Thyroid gland (tissue), 4 donors: ENCODE data around the gene AIRE. TPM values are rescaled to one million over a fixed set of nuclear protein-coding genes. Genes with fewer than 3 reads are reported as not detected.

Experiments
- DNase-seq, 2 donors: peaks; one replicate each; pipeline ENCODE4 v3.0.0-alpha.2; 2019
- H3K27ac ChIP-seq, 3 donors: fragments of 200-600 bp; sonication (generic); 1 replicate in 2 of 3; 2 replicates in 1 of 3; pipeline ENCODE4 v1.5.1; 2016 to 2019; ENCODE audit warnings: mild to moderate bottlenecking in 1 of 3, moderate library complexity in 1 of 3
- H3K27me3 ChIP-seq: fragments of 200-600 bp; sonication (generic); one replicate; pipeline ENCODE4 v1.5.1; 2019
- H3K36me3 ChIP-seq, 2 donors: fragments of 200-600 bp; sonication (generic); one replicate each; pipeline ENCODE4 v1.5.1; 2016 to 2019
- H3K4me1 ChIP-seq, 2 donors: fragments of 200-600 bp; sonication (generic); one replicate each; pipeline ENCODE4 v1.5.1; 2017 to 2019
- H3K4me3 ChIP-seq, 3 donors: fragments of 200-600 bp; sonication (generic); replicated peaks in 1 of 3; 1 replicate in 2 of 3; 2 replicates in 1 of 3; pipeline ENCODE4 v1.5.1; 2016; ENCODE audit warnings: mild to moderate bottlenecking in 1 of 3
- H3K9me3 ChIP-seq: fragments of 200-600 bp; sonication (generic); one replicate; pipeline ENCODE4 v1.5.1; 2017
- POLR2A ChIP-seq, 2 donors: fragments of 450-650 bp; IDR thresholded peaks; one replicate each; pipeline ENCODE4 v1.6.1; 2017; ENCODE audit warnings: antibody characterized with exemption in 2 of 2, mild to moderate bottlenecking in 2 of 2, moderate library complexity in 1 of 2
- WGBS, 2 donors: methylation state at CpG; one replicate each; pipeline ENCODE4 v1.1.5; 2017; 5-methylcytosine and 5-hydroxymethylcytosine counted together
- intact Hi-C: fragments of 100-400 bp; cut with DNase I; formaldehyde crosslinking; loops from one replicate; pipeline ENCODE4 v1.15.1; 2023
- total RNA-seq, 4 donors: library from RNA; depleted of rRNA; stranded (reverse); fragments of >200 nt; gene quantifications; one replicate each; pipeline ENCODE4 v1.2.3, GENCODE V29; 2016
- TF ChIP-seq, protein P1 (sequence below), 6 experiments: fragments of 200-600 bp in 3 of 6; fragments of 450-650 bp in 3 of 6; sonication (generic) in 3 of 6; IDR thresholded peaks; one replicate each; pipeline ENCODE4 v1.5.1; 2016 to 2019; ENCODE audit warnings: antibody characterized with exemption in 6 of 6, mild to moderate bottlenecking in 2 of 6, inconsistent platforms in 1 of 6, moderate library complexity in 1 of 6

AIRE gene
- total RNA-seq, 4 donors from 2014 or later = 0.13 TPM; not detected in 3

DNA sequence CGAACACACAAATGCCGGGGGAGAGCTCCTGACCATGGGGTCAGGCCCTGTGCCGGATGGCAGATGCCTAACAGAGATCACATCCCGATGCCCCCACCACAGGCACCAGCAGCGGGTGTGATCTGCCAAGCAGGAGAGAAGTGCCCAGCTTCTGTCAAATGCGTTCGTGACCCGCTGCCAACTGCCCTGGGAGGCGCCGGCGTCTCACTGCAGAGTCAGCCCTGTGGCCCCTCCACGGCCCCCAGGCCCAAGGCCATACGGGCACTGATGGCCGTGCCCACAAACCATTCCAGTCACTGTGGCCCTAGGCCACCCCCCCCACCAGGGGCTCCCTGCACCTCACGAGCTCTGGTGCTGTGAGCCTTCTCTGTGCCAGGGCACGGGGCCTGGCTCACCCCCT, 45.5 kb downstream of the AIRE start:
- Histone ChIP-seq H3K27me3 (no peaks in the 10 kb centered on the region), H3K4me1 (peaks cover 5 to 6% of the 10 kb centered on the region in 2 donors), H3K4me3 (no peak overlapping the region), H3K9me3 (no peaks in the 10 kb centered on the region), H3K36me3 (peaks cover 11 to 12% of the 10 kb centered on the region in 2 donors), H3K27ac (no peak overlapping the region)
- TF ChIP-seq, protein P1, sequence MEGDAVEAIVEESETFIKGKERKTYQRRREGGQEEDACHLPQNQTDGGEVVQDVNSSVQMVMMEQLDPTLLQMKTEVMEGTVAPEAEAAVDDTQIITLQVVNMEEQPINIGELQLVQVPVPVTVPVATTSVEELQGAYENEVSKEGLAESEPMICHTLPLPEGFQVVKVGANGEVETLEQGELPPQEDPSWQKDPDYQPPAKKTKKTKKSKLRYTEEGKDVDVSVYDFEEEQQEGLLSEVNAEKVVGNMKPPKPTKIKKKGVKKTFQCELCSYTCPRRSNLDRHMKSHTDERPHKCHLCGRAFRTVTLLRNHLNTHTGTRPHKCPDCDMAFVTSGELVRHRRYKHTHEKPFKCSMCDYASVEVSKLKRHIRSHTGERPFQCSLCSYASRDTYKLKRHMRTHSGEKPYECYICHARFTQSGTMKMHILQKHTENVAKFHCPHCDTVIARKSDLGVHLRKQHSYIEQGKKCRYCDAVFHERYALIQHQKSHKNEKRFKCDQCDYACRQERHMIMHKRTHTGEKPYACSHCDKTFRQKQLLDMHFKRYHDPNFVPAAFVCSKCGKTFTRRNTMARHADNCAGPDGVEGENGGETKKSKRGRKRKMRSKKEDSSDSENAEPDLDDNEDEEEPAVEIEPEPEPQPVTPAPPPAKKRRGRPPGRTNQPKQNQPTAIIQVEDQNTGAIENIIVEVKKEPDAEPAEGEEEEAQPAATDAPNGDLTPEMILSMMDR (IDR thresholded peaks at IDR 0.05) = no peak
- TF ChIP-seq POLR2A (IDR thresholded peaks at IDR 0.05) = no peak
- no peak for DNase-seq
- intact Hi-C loops = no loop called here
- WGBS, 2 donors = 88 to 95% methylated on average over 9 to 14 of the region's 16 CpGs

DNA sequence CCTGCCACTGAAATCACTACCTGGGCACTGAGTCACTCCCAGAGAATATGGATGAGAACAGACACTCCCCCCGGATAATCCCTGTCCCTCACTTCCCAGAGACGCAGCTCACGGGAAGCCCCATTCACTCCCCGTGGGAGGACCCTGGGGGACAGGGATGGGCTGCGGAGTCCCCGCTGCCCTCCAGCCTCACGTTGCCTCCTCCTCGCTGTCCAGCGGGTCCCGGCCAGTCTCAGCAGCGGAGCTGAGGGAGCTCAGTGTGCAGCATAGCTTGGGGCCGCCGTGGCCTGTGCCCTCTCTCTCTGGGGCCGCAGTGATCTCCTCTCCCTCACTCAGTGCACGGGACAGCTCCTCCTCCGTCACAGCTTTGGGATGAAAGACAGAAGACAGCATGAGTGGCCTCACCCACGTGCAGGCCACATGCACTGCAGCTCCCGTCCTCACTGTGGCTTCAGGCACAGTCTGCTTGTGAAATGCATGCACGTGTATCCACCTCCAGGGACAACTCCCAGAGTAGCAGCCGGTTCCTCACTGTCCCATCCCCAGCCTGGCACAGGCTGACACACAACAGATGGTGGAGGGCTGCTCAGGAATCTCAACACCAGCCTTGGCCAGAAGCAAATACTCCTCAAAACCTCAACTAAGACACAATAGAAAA, 46.1 kb downstream of the AIRE start:
- Histone ChIP-seq H3K9me3 (no peaks in the 10 kb centered on the region), H3K4me1 (peaks cover 5 to 6% of the 10 kb centered on the region in 2 donors), H3K27ac (no peak overlapping the region), H3K36me3 (peaks cover 12 to 17% of the 10 kb centered on the region in 2 donors), H3K4me3 (no peak overlapping the region), H3K27me3 (no peaks in the 10 kb centered on the region)
- 84 to 89% methylated on average over 20 of the region's 20 CpGs for WGBS, 2 donors
- DNase-seq = no peak
- intact Hi-C loops = no loop called here
- TF ChIP-seq, protein P1 (IDR thresholded peaks at IDR 0.05) = no peak
- no peak for TF ChIP-seq POLR2A (IDR thresholded peaks at IDR 0.05)

DNA sequence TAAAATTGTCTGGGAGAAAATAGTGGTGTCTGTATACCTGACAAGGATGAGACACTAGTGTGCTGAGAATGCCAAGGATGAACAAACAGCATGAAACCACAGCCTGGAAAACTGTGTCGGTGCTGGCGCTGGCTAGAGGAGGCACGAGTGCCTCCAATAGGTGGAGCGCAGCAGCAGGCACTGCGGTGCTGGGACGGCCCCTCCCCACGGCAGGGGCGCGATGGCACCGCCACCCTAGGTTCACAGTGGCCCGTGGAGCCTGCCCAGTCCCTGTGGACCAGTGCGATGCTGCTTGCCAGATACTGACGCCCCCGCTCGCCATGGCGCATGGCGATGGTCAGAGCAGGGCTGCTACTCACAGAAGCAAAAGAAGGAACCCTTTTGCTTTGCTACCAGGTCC, 46.7 kb downstream of the AIRE start:
- Histone ChIP-seq H3K36me3 (peaks cover 6 to 18% of the 10 kb centered on the region in 2 donors), H3K4me3 (no peak overlapping the region), H3K4me1 (peaks cover 5 to 6% of the 10 kb centered on the region in 2 donors), H3K9me3 (no peaks in the 10 kb centered on the region), H3K27me3 (no peaks in the 10 kb centered on the region), H3K27ac (no peak overlapping the region)
- 85 to 91% methylated on average over 10 to 17 of the region's 17 CpGs for WGBS, 2 donors
- TF ChIP-seq, protein P1 (IDR thresholded peaks at IDR 0.05) = no peak
- TF ChIP-seq POLR2A (IDR thresholded peaks at IDR 0.05) = no peak
- intact Hi-C loops = no loop called here
- DNase-seq = no peak

DNA sequence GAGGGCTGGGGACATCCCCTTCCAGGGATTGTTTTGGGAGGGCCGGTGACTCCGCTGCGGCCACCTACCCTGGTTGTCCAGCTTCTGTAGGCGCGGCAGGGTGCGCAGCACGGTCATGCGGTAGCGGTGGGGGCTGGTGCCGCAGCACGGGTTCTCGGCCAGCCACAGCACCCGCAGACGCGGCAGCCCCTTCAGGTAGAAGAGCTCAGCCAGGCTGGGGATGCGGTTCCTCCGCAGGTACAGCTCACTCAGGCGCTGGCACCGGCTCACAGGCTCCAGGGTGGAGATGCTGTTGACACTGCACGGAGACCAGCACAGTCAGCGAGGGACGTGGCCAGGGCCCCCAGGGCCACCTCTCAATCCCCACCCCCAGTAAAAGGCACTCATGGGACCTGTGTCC, 47.3 kb downstream of the AIRE start:
- Histone ChIP-seq H3K27me3 (no peaks in the 10 kb centered on the region), H3K9me3 (no peaks in the 10 kb centered on the region), H3K27ac (no peak overlapping the region), H3K4me1 (peaks cover 6 to 7% of the 10 kb centered on the region in 2 donors), H3K4me3 (no peak overlapping the region), H3K36me3 (peaks cover 5 to 17% of the 10 kb centered on the region in 2 donors)
- intact Hi-C loops = no loop called here
- 80 to 100% methylated on average over 1 to 18 of the region's 22 CpGs for WGBS, 2 donors
- DNase-seq = no peak
- no peak for TF ChIP-seq POLR2A (IDR thresholded peaks at IDR 0.05)
- TF ChIP-seq, protein P1 (IDR thresholded peaks at IDR 0.05) = no peak

DNA sequence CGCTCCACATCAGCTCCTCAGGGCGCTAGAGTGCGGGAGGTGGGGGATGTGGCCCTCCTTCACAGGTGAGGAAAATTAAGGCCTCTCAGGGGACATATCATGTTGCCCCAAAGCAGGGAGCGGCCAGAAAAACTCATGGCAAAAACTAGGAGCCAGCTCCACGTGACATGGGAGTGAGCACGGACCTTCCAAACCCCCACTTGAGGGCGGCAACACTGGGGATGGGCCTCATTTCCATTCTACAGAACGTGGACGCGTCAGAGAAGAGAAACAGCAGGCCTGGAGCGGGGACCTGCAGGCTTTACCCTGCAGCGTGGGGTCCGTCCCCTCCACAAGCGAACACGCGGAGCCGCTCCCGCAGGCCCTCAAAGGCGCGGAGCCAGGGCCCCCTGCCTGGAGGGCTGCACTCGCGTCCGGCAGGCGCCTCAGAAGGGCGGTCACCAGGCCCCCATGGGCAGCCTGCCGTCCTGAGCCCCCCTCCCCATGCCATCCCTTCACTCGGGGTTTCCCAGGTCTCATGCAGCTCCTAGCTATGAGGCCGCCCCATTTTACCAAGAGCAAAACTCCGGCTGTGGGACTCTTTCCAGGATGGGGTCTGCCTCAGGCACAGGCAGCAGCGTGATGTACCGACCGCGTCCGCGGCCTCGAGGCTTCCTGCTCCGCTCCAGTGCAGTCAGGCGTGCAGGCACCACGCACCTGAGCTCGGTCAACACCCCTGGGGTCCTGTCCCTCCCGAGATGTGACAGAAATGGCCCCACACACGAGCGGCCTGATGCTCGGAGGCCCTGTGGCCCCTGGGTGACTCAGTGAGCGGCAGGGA, 48.0 kb downstream of the AIRE start:
- Histone ChIP-seq H3K4me3 (no peak overlapping the region), H3K4me1 (peaks cover 10% of the 10 kb centered on the region in 2 donors), H3K27ac (no peak overlapping the region), H3K27me3 (no peaks in the 10 kb centered on the region), H3K36me3 (peaks cover 5 to 17% of the 10 kb centered on the region in 2 donors), H3K9me3 (no peaks in the 10 kb centered on the region)
- DNase-seq = no peak
- intact Hi-C loops = no loop called here
- WGBS, 2 donors = 62 to 67% methylated on average over 32 to 37 of the region's 45 CpGs
- no peak for TF ChIP-seq POLR2A (IDR thresholded peaks at IDR 0.05)
- TF ChIP-seq, protein P1 (IDR thresholded peaks at IDR 0.05) = no peak
